Astrocyte (in vitro differentiated cells and primary cell): ENCODE measurements around the gene GAS2L1. TPM values are rescaled to one million over a fixed set of nuclear protein-coding genes. Genes with fewer than 3 reads are reported as not detected.
A peak's percentile ranks its signal among the peaks of the same experiment; 100 is the strongest.

Source experiments
- DNase-seq: peaks from one replicate; pipeline ENCODE4 v3.0.0-alpha.2; 2010; ENCODE audit warnings: low read depth
- FAIRE-seq: peaks from 2 replicates; lab custom pipeline; 2011; peaks lifted over from hg19 to GRCh38; lab: Jason Lieb, UNC
- H2AFZ ChIP-seq: 2 replicates; pipeline ENCODE4 v1.6.0; 2012; ENCODE audit warnings: low read depth, low read length, inconsistent platforms
- H3K27ac ChIP-seq: 2 replicates; pipeline ENCODE4 v1.5.1; 2011; ENCODE audit warnings: low read depth, low read length, inconsistent platforms
- H3K27me3 ChIP-seq: 2 replicates; pipeline ENCODE4 v1.6.0; 2011; ENCODE audit warnings: low read length, inconsistent platforms; ENCODE audit not compliant: insufficient read depth
- H3K36me3 ChIP-seq: 2 replicates; pipeline ENCODE4 v1.5.1; 2011; ENCODE audit warnings: low read length, inconsistent platforms; ENCODE audit not compliant: insufficient read depth
- H3K4me1 ChIP-seq: 2 replicates; pipeline ENCODE4 v1.5.1; 2011; ENCODE audit warnings: low read length, inconsistent platforms; ENCODE audit not compliant: insufficient read depth
- H3K4me2 ChIP-seq: 2 replicates; pipeline ENCODE4 v1.6.0; 2012; ENCODE audit warnings: low read length, inconsistent platforms
- H3K4me3 ChIP-seq: 2 replicates; pipeline ENCODE4 v1.5.1; 2011; ENCODE audit warnings: low read depth, mild to moderate bottlenecking, low read length, inconsistent platforms; ENCODE audit not compliant: insufficient read depth
- H3K79me2 ChIP-seq: 2 replicates; pipeline ENCODE4 v1.6.0; 2012; ENCODE audit warnings: mild to moderate bottlenecking, low read length, inconsistent platforms; ENCODE audit not compliant: insufficient read depth
- H3K9ac ChIP-seq: 2 replicates; pipeline ENCODE4 v1.6.0; 2012; ENCODE audit warnings: mild to moderate bottlenecking, low read length, inconsistent platforms
- H3K9me3 ChIP-seq: 2 replicates; pipeline ENCODE4 v1.5.1; 2012; ENCODE audit warnings: low read depth, mild to moderate bottlenecking, low read length, inconsistent platforms; ENCODE audit not compliant: insufficient read depth
- H4K20me1 ChIP-seq: 2 replicates; pipeline ENCODE4 v1.6.0; 2012; ENCODE audit warnings: low read length, inconsistent platforms; ENCODE audit not compliant: insufficient read depth
- H3K27ac Mint-ChIP-seq: one replicate; pipeline ENCODE4 v1.8.0; 2021; ENCODE audit warnings: mild to moderate bottlenecking, mixed read lengths; ENCODE audit not compliant: unreplicated experiment
- H3K27me3 Mint-ChIP-seq: one replicate; pipeline ENCODE4 v1.8.0; 2021; ENCODE audit warnings: low read depth, mixed read lengths; ENCODE audit not compliant: unreplicated experiment
- H3K36me3 Mint-ChIP-seq: one replicate; pipeline ENCODE4 v1.8.0; 2021; ENCODE audit warnings: low read depth, mixed read lengths; ENCODE audit not compliant: unreplicated experiment
- H3K4me1 Mint-ChIP-seq: one replicate; pipeline ENCODE4 v1.8.0; 2021; ENCODE audit warnings: low read depth, mixed read lengths; ENCODE audit not compliant: unreplicated experiment
- H3K4me3 Mint-ChIP-seq: one replicate; pipeline ENCODE4 v1.8.0; 2021; ENCODE audit warnings: mild to moderate bottlenecking, moderate library complexity, mixed read lengths; ENCODE audit not compliant: unreplicated experiment
- H3K9me3 Mint-ChIP-seq: one replicate; pipeline ENCODE4 v1.8.0; 2021; ENCODE audit warnings: mild to moderate bottlenecking, mixed read lengths; ENCODE audit not compliant: unreplicated experiment
- CTCF ChIP-seq: IDR thresholded peaks from 2 replicates; pipeline ENCODE4 v1.5.1; 2011; ENCODE audit warnings: low read depth, mild to moderate bottlenecking, inconsistent platforms, low read length, moderate library complexity; ENCODE audit not compliant: insufficient read depth
- EZH2 ChIP-seq: IDR thresholded peaks from 2 replicates; pipeline ENCODE4 v1.6.1; 2012; ENCODE audit warnings: mild to moderate bottlenecking, low read length, inconsistent platforms; ENCODE audit not compliant: insufficient read depth
- total RNA-seq: library from RNA; stranded (reverse); gene quantifications from 2 replicates; pipeline ENCODE4 v1.2.1, GENCODE V29; 2021

The GAS2L1 gene
- total RNA-seq, 1 donor from 2014 or later: 24.3 TPM

GRCh38 chr22:29300467-29300806, 6.0 kb upstream of the GAS2L1 start:
- no peak overlapping the region for H3K4me3 Mint-ChIP-seq
- peaks cover 45% of the 10 kb centered on the region for H3K36me3 ChIP-seq
- peaks cover 64% of the 10 kb centered on the region for H4K20me1 ChIP-seq
- no peak overlapping the region for H3K4me2 ChIP-seq
- no peaks in the 10 kb centered on the region for H3K4me1 Mint-ChIP-seq
- H3K27me3 Mint-ChIP-seq: no peaks in the 10 kb centered on the region
- no peaks in the 10 kb centered on the region for H3K4me1 ChIP-seq
- no peaks in the 10 kb centered on the region for H3K9me3 ChIP-seq
- no peak overlapping the region for H3K4me3 ChIP-seq
- H3K9me3 Mint-ChIP-seq: peaks cover 5% of the 10 kb centered on the region
- H3K36me3 Mint-ChIP-seq: peaks cover 26% of the 10 kb centered on the region
- no peak overlapping the region for H2AFZ ChIP-seq
- FAIRE-seq (no peak), DNase-seq (no peak)
- TF ChIP-seq CTCF: no peak
- no peak overlapping the region for H3K9ac ChIP-seq
- no peak overlapping the region for H3K27ac ChIP-seq
- no peaks in the 10 kb centered on the region for H3K27me3 ChIP-seq
- no peak overlapping the region for H3K27ac Mint-ChIP-seq
- peaks cover 3% of the 10 kb centered on the region for H3K79me2 ChIP-seq

- FAIRE-seq (no peak), DNase-seq (no peak)
- Mint-ChIP-seq H3K9me3 (peaks cover 5% of the 10 kb centered on the region), H3K4me1 (no peaks in the 10 kb centered on the region), H3K27me3 (no peaks in the 10 kb centered on the region), H3K4me3 (no peak overlapping the region), H3K27ac (peak overlapping the region; percentile 18), H3K36me3 (peaks cover 23% of the 10 kb centered on the region)
- Histone ChIP-seq H3K9me3 (no peaks in the 10 kb centered on the region), H2AFZ (no peak overlapping the region), H3K27ac (no peak overlapping the region), H3K79me2 (no peaks in the 10 kb centered on the region), H3K4me1 (peaks cover 2% of the 10 kb centered on the region), H3K36me3 (peaks cover 39% of the 10 kb centered on the region), H3K9ac (no peak overlapping the region), H3K27me3 (no peaks in the 10 kb centered on the region), H3K4me2 (no peak overlapping the region), H3K4me3 (no peak overlapping the region), H4K20me1 (peaks cover 58% of the 10 kb centered on the region)
- no peak for TF ChIP-seq CTCF
- no peak for TF ChIP-seq EZH2
Measured at GRCh38 chr22:29300807-29301601, 5.4 kb upstream of the GAS2L1 start.

- H3K9ac ChIP-seq: no peak overlapping the region
- peaks cover 31% of the 10 kb centered on the region for H3K36me3 ChIP-seq
- H3K27ac Mint-ChIP-seq: peak overlapping the region; percentile 58
- H3K27me3 ChIP-seq: no peaks in the 10 kb centered on the region
- TF ChIP-seq EZH2 (no peak), CTCF (no peak)
- H3K4me3 ChIP-seq: no peak overlapping the region
- peaks cover 20% of the 10 kb centered on the region for H3K36me3 Mint-ChIP-seq
- no peaks in the 10 kb centered on the region for H3K9me3 ChIP-seq
- H3K4me1 Mint-ChIP-seq: no peaks in the 10 kb centered on the region
- peaks cover 52% of the 10 kb centered on the region for H4K20me1 ChIP-seq
- DNase-seq (no peak), FAIRE-seq (no peak)
- H3K4me1 ChIP-seq: peaks cover 7% of the 10 kb centered on the region
- H3K9me3 Mint-ChIP-seq: peaks cover 5% of the 10 kb centered on the region
- no peaks in the 10 kb centered on the region for H3K79me2 ChIP-seq
- H3K27me3 Mint-ChIP-seq: no peaks in the 10 kb centered on the region
- no peak overlapping the region for H3K4me3 Mint-ChIP-seq
- no peak overlapping the region for H3K4me2 ChIP-seq
- H2AFZ ChIP-seq: no peak overlapping the region
- no peak overlapping the region for H3K27ac ChIP-seq
Measured at GRCh38 chr22:29301716-29302401, 4.6 kb upstream of the GAS2L1 start.
